ENCODE measurements around the gene APH1A. TPM values are rescaled to one million over a fixed set of nuclear protein-coding genes. Genes with fewer than 3 reads are reported as not detected.

The APH1A gene
- total and polyA plus RNA-seq, 9 of the 15 experiments (the other 6 are each of a cell fraction or from before 2014, with no cell fraction given): 5.6 to 123 (median 77.0) TPM

- TF ChIP-seq ZNF584 (CRISPR knock-in tag; IDR thresholded peaks at IDR 0.05; ENCODE audit: low read depth) (no peak), TRIM24 (IDR thresholded peaks at IDR 0.05) (no peak), ZNF77 (CRISPR knock-in tag; IDR thresholded peaks at IDR 0.05) (no peak)
Measured at GRCh38 chr1:150249936-150250335, 18.9 kb downstream of the APH1A start (continued).

- WGBS (ENCODE audit: insufficient coverage, low coverage, missing lambda C conversion rate): 95% methylated on average over 3 of the region's 3 CpGs
- ChIA-PET CTCF (ENCODE audit: low intra/inter-chr PET ratio) (no interaction called here), POLR2A (no interaction called here)
- DNase-seq (ENCODE audit: extremely low read depth in 1 of 4, low spot score in 3 of 4): no peak
- Histone ChIP-seq H3K4me1 (replicated peaks in 1 of 2; ENCODE audit: control insufficient read depth in 2 of 2, insufficient read depth in 2 of 2, low read length in 2 of 2) (no peaks in the 10 kb centered on the region; a peak in 2 of 5 replicates), H2AFZ (ENCODE audit: low read depth, low read length) (no peak overlapping the region), H3K4me2 (ENCODE audit: insufficient read depth, low read length) (no peak overlapping the region), H3K27me3 (ENCODE audit: control insufficient read depth in 2 of 2, insufficient read depth in 2 of 2, low read length in 2 of 2) (no peaks in the 10 kb centered on the region), H3K9me3 (replicated peaks; ENCODE audit: control insufficient read depth, insufficient read depth, low read depth, low read length) (no peaks in the 10 kb centered on the region), H3K4me3 (no peak overlapping the region), H3K9ac (ENCODE audit: insufficient read depth in 1 of 2, low read depth in 2 of 2, low read length in 2 of 2) (no peak overlapping the region), H3K27ac (ENCODE audit: extremely low read depth, low read depth, low read length) (no peak overlapping the region), H4K20me1 (replicated peaks; ENCODE audit: control insufficient read depth, insufficient read depth, low read length) (no peaks in the 10 kb centered on the region), H3K9me1 (ENCODE audit: control insufficient read depth, insufficient read depth, low read length) (no peaks in the 10 kb centered on the region), H3K79me2 (ENCODE audit: control insufficient read depth, insufficient read depth, low read length) (no peaks in the 10 kb centered on the region), H3K36me3 (ENCODE audit: control insufficient read depth, insufficient read depth, low read length) (no peaks in the 10 kb centered on the region)
- no peak for ATAC-seq
- no peak for FAIRE-seq
- no TSS peak for BruUV-seq (replicated peaks)
- intact Hi-C loops (cut with micrococcal nuclease): no loop called here
- in situ Hi-C loops (cut with MboI): no loop called here
- TF ChIP-seq POLR2G (IDR thresholded peaks at IDR 0.05; ENCODE audit: low read depth, low read length) (no peak), CEBPZ (IDR thresholded peaks at IDR 0.05; ENCODE audit: borderline replicate concordance, low read depth, low read length) (no peak), ZNF347 (CRISPR knock-in tag; IDR thresholded peaks at IDR 0.05; ENCODE audit: low read depth) (no peak), SP1 (CRISPR knock-in tag; IDR thresholded peaks at IDR 0.05) (no peak), ZNF436 (CRISPR knock-in tag; IDR thresholded peaks at IDR 0.05) (no peak), RBM17 (IDR thresholded peaks at IDR 0.05; ENCODE audit: borderline replicate concordance, low read depth, low read length) (no peak), FOXJ2 (tag; IDR thresholded peaks at IDR 0.05) (no peak), POLR3G (IDR thresholded peaks at IDR 0.05; ENCODE audit: extremely low read depth, insufficient read length, insufficient replicate concordance) (no peak), THRAP3 (IDR thresholded peaks at IDR 0.05; ENCODE audit: borderline replicate concordance) (no peak), TRIM25 (IDR thresholded peaks at IDR 0.05; ENCODE audit: borderline replicate concordance) (no peak)
Measured at GRCh38 chr1:150243003-150243402, 25.8 kb downstream of the APH1A start.

Measured in K562 (cell line).